AG04449 (cell line): ENCODE results near the gene ZNF516.
A peak's percentile ranks its signal among the peaks of the same experiment; 100 is the strongest.

Experiments
- CTCF ChIA-PET: fragments of 350-600 bp; formaldehyde crosslinking; extraction: SDS; loops from one replicate; lab custom pipeline; 2021; ENCODE audit warnings: antibody characterized with exemption; lab: Yijun Ruan, JAX
- POLR2A ChIA-PET: fragments of 400-600, 350-600 bp; formaldehyde crosslinking; extraction: SDS; loops from one replicate; lab custom pipeline; 2020; ENCODE audit warnings: antibody characterized with exemption, inconsistent platforms; lab: Yijun Ruan, JAX
- DNase-seq: peaks from one replicate; pipeline ENCODE4 v3.0.0-alpha.2; 2010; ENCODE audit warnings: low read depth, low spot score
- H3K4me3 ChIP-seq: 2 replicates; pipeline ENCODE4 v1.5.1; 2011; ENCODE audit warnings: low read depth, mild to moderate bottlenecking, control low read depth, low read length
- TF ChIP-seq, protein P1 (sequence below): IDR thresholded peaks from one replicate; pipeline ENCODE4 v1.5.1; 2011; ENCODE audit warnings: mild to moderate bottlenecking, moderate library complexity, low read length, control low read depth, inconsistent platforms; ENCODE audit not compliant: insufficient read depth; ENCODE audit errors: missing control alignments

ZNF516 gene

DNA sequence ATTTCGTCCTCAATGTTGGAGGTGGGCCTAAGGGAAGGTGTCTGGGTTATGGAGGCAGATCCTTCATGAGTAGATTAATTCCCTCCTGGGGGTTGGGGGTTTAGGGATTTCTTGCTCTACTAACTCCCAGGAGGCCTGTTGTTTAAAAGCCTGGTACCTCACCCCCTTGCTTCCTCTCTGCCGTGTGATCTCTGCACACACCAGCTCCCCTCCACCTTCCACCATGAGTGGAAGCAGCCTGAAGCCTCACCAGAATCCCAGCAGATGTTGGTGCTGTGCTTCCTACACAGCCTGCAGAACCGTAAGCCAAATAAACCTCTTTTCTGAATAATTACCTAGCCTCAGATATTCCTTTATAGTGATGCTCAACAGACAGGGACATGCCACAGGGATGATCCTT lies 141.5 kb downstream of the ZNF516 start:
- ChIA-PET POLR2A (interaction anchor here (0.6 kb wide), 1 partner anchor 456 kb away, joined by 3 read pairs; no protein-coding TSS in a partner anchor), CTCF (interaction anchor here (1.5 kb wide), 1 partner anchor 9 kb away, joined by 3 read pairs; no protein-coding TSS in a partner anchor)
- H3K4me3 ChIP-seq: no peak overlapping the region
- DNase-seq: no peak
- TF ChIP-seq, protein P1, sequence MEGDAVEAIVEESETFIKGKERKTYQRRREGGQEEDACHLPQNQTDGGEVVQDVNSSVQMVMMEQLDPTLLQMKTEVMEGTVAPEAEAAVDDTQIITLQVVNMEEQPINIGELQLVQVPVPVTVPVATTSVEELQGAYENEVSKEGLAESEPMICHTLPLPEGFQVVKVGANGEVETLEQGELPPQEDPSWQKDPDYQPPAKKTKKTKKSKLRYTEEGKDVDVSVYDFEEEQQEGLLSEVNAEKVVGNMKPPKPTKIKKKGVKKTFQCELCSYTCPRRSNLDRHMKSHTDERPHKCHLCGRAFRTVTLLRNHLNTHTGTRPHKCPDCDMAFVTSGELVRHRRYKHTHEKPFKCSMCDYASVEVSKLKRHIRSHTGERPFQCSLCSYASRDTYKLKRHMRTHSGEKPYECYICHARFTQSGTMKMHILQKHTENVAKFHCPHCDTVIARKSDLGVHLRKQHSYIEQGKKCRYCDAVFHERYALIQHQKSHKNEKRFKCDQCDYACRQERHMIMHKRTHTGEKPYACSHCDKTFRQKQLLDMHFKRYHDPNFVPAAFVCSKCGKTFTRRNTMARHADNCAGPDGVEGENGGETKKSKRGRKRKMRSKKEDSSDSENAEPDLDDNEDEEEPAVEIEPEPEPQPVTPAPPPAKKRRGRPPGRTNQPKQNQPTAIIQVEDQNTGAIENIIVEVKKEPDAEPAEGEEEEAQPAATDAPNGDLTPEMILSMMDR: no peak

DNA sequence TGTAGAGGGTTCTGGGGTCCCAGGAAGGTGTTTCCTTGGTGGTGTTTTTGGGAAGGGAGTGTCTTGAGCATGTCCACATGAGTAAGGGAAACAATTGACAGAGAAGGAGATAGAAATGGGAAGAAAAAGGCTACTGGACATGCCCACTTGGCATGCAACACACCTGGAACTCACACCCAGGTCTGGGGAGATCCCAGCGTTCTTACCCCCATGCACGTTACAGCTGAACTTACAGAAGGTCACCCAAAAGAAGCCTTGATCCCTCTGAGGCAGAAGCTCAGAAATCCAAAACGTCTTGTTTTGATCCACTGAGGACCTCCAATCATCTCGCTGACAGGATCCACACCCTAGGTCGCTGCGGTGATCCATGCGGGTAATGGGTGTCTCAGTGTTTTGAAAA lies 142.0 kb downstream of the ZNF516 start:
- no peak overlapping the region for H3K4me3 ChIP-seq

DNA sequence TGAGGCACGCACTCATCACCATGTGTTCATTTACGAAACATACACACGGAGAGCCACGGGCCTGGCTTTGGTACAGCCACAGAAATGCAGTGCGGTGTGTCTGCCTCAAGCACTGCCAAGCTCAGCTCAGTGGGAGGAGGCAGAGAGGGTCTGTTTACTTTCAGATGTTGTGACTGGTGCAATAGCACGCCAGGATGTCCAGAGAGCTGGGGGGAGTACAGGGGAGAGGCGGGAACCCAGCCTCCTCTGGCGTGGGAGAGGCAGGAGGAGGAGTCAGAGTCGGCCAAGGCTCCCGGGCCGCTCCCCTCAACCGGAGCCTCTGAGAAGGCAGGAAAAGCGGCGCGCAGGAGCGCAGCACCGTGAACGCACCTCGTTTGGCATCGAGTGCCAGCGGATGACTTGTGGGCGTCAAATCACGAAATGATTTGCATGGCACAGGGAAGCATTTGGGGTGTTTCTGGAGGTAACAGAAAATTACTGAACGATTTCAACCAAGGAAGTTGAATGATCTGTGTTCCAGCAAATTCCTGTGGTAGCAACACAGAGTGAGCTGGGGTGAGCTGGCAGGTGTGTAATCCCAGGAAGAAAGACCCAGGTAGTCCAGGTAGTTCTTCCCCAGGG lies 143.0 kb downstream of the ZNF516 start:
- ChIA-PET CTCF (interaction anchor here (0.9 kb wide), 1 partner anchor 9 kb away, joined by 3 read pairs; no protein-coding TSS in a partner anchor), POLR2A (no interaction called here)
- DNase-seq: peak; percentile 28
- TF ChIP-seq, protein P1: no peak
- peak overlapping the region; percentile 6; the same call in 1 of the 2 replicates for H3K4me3 ChIP-seq

More for the DNA sequence above, 142.0 kb downstream of the ZNF516 start:
- ChIA-PET POLR2A (interaction anchor here (0.6 kb wide), 1 partner anchor 456 kb away, joined by 3 read pairs; no protein-coding TSS in a partner anchor), CTCF (interaction anchor here (1.5 kb wide), 1 partner anchor 10 kb away, joined by 3 read pairs; no protein-coding TSS in a partner anchor)
- DNase-seq: no peak
- TF ChIP-seq, protein P1: no peak

DNA sequence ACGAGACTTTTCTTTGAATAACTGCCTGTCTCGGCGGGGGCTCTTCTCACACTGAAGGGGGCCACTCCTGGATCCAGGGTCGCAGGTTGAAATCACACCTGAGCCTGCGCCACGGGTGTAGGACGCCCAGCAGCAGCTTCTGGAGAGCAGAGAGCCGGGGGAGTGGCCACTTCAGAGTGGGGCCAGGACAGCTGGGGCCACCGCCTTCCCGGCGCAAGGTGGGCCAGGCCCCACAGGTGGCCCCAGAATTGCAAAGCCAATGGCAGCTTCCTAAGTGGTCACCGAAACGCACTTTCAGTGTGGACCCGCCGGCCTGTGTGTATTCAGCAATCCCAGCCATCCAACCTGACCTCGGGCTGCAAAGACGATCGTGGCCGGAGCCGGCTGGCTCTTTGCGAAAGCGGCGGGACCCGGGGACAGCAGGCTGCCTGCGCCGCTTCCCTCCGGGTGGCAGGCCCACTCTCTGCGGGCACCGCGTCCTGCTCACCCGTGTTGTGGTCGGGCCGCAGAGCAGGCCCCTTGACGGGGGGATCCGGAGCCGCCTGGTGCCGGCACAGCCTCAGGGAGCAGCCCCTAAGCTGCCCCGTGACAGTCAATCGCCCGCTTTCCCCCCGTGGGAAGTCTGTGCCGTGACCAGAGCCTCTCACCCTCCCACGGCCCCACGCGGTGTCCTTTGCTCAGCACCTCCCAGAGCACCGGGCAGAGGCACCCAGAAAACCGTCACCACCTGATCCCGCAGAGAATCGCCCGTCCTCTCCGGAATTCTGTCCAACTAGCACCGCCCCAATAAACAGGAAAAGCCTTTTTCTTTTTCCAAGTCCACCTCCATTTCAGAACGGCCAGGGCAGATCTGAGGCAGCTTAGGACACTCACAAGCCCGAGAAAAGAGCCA lies 144.7 kb downstream of the ZNF516 start:
- CTCF ChIA-PET: interaction anchor here (0.5 to 2.9 kb wide), 6 partner anchors 15 to 1997 kb away, joined by 3 to 8 read pairs (median 4); no protein-coding TSS in a partner anchor
- H3K4me3 ChIP-seq: no peak overlapping the region
- POLR2A ChIA-PET: no interaction called here
- DNase-seq: no peak
- TF ChIP-seq, protein P1: no peak

DNA sequence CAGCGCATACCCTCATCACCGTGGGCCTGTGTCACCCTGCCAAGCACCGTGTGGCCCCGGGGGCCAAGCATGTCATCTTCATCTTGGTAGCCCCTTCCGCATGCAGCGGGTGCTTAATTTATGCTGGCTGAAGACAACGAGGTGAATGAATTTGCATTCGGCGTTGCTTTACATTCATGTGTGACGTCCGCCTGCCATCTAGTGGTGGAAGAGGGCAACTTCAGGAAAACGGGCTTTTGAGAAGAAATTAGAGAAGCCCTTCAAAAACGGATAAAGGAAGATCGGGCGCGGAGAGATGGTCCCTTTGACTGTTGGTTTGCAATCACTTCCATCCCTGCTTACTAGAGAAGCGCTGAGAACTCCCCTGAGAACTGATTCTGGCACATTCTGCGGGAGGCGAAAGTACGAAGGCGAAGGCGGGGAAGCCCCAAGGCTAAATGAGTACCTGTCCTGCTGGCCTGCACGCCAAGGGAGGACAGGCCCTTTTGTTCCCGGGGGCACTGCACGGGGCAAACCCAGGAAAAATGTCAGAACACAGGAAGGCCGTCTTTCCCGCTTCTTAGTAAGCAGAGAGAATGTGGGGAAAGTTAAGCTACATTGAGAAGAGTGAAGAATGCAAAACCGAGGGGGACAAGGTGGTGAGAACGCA lies 145.9 kb downstream of the ZNF516 start:
- ChIA-PET POLR2A (no interaction called here), CTCF (interaction anchor here (0.9 to 2.9 kb wide), 7 partner anchors 14 to 1996 kb away, joined by 3 to 9 read pairs (median 4); no protein-coding TSS in a partner anchor)
- DNase-seq: no peak
- TF ChIP-seq, protein P1: peak; percentile 79
- H3K4me3 ChIP-seq: no peak overlapping the region
